Activated naive CD8-positive, alpha-beta T cell treated with anti-CD3 and anti-CD28 coated beads, Interleukin-2, amount 50 U/mL, for 16 hours (primary cell): ENCODE data around the gene DENND1C.
"Not testable (repeated sequence)": the region's sequence is repeated elsewhere in the genome, so short reads cannot be mapped to it uniquely, and the experiment has no call there.

Experiments
- DNase-seq: peaks from one replicate; pipeline ENCODE4 v3.0.0-alpha.2; 2020; ENCODE audit warnings: low read depth, low spot score

The DENND1C gene

GRCh38 chr19:6457958-6458694 lies 23.5 kb downstream of the DENND1C start:
- no peak for DNase-seq

- no peak for DNase-seq
These were observed 25.7 kb downstream of the DENND1C start for GRCh38 chr19:6455924-6456323.

GRCh38 chr19:6453951-6454565 lies 27.5 kb downstream of the DENND1C start:
- no peak for DNase-seq

GRCh38 chr19:6452899-6453298 lies 28.7 kb downstream of the DENND1C start:
- no peak for DNase-seq

GRCh38 chr19:6452223-6452614 lies 29.4 kb downstream of the DENND1C start:
- DNase-seq: no peak

GRCh38 chr19:6451583-6452222 lies 29.9 kb downstream of the DENND1C start:
- no peak for DNase-seq

- no peak for DNase-seq
These were observed 31.4 kb downstream of the DENND1C start for GRCh38 chr19:6450166-6450565.

GRCh38 chr19:6448045-6448444 lies 33.5 kb downstream of the DENND1C start:
- DNase-seq: no peak

GRCh38 chr19:6446452-6446851 lies 35.1 kb downstream of the DENND1C start:
- no peak for DNase-seq

GRCh38 chr19:6443986-6444385 lies 37.6 kb downstream of the DENND1C start:
- DNase-seq: no peak

- DNase-seq: no peak
These were observed 39.4 kb downstream of the DENND1C start for GRCh38 chr19:6442087-6442688.

- DNase-seq: no peak
These were observed 40.7 kb downstream of the DENND1C start for GRCh38 chr19:6440905-6441304.

- no peak for DNase-seq
These were observed 41.8 kb downstream of the DENND1C start for GRCh38 chr19:6439743-6440142.

- no peak for DNase-seq
These were observed 47.9 kb downstream of the DENND1C start, which contains the start of gene SLC25A41 for GRCh38 chr19:6433663-6434062. Gene SLC25A41, minus strand, starts transcription at chr19:6433763. Its CDS starts 70 bp downstream, at chr19:6433693.

GRCh38 chr19:6433165-6433564 lies 48.4 kb downstream of the DENND1C start:
- no peak for DNase-seq

GRCh38 chr19:6431891-6432290 lies 49.7 kb downstream of the DENND1C start:
- no peak for DNase-seq

- no peak for DNase-seq
These were observed 52.0 kb downstream of the DENND1C start for GRCh38 chr19:6429419-6430221.

- DNase-seq: not testable (repeated sequence)
These were observed 52.7 kb downstream of the DENND1C start for GRCh38 chr19:6428692-6429418.

- no peak for DNase-seq
These were observed 54.5 kb downstream of the DENND1C start for GRCh38 chr19:6427131-6427530.

GRCh38 chr19:6425732-6426620 lies 55.6 kb downstream of the DENND1C start:
- no peak for DNase-seq
